GM12872 (cell line): ENCODE measurements around the gene DOCK9.

ENCODE experiments used
- TF ChIP-seq, protein P1 (sequence below): IDR thresholded peaks from 3 replicates; pipeline ENCODE4 v1.5.1; 2011; ENCODE audit warnings: low read depth, mild to moderate bottlenecking, low read length, moderate library complexity; ENCODE audit not compliant: insufficient read depth

The DOCK9 gene

DNA sequence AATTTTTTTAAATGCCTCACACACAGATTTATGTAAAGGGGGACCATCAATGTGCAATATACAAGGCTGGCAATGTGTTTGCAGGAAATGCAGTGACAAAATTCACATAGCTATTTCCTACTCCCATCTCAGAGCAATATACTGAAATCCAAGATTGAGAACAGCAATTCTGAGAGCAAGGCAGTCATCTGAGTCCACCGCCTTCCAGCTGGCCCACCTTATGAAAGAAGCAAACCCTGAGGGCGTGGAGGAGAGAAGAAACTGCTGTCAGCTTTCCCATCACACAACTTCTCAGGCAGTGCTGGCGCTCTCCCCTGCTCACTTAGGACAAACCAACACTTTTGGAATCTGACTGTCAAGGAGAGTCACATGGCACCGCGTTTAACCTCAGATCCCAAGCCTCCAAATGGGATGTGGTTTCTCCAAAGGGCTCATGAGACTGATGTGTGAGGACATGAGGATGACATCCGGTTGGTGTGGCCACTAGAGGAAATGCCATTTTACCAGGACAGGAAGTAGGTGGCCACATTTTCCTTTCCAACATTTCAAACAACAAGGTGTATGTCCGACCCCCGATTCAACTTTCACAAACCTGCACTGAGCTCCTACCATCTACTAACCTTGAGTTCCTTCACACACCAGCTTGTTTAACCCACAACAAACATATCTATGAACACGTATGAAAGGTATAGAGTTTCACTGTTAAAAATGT lies 3.7 kb upstream of the DOCK9 start:
- TF ChIP-seq, protein P1, sequence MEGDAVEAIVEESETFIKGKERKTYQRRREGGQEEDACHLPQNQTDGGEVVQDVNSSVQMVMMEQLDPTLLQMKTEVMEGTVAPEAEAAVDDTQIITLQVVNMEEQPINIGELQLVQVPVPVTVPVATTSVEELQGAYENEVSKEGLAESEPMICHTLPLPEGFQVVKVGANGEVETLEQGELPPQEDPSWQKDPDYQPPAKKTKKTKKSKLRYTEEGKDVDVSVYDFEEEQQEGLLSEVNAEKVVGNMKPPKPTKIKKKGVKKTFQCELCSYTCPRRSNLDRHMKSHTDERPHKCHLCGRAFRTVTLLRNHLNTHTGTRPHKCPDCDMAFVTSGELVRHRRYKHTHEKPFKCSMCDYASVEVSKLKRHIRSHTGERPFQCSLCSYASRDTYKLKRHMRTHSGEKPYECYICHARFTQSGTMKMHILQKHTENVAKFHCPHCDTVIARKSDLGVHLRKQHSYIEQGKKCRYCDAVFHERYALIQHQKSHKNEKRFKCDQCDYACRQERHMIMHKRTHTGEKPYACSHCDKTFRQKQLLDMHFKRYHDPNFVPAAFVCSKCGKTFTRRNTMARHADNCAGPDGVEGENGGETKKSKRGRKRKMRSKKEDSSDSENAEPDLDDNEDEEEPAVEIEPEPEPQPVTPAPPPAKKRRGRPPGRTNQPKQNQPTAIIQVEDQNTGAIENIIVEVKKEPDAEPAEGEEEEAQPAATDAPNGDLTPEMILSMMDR, result no peak

DNA sequence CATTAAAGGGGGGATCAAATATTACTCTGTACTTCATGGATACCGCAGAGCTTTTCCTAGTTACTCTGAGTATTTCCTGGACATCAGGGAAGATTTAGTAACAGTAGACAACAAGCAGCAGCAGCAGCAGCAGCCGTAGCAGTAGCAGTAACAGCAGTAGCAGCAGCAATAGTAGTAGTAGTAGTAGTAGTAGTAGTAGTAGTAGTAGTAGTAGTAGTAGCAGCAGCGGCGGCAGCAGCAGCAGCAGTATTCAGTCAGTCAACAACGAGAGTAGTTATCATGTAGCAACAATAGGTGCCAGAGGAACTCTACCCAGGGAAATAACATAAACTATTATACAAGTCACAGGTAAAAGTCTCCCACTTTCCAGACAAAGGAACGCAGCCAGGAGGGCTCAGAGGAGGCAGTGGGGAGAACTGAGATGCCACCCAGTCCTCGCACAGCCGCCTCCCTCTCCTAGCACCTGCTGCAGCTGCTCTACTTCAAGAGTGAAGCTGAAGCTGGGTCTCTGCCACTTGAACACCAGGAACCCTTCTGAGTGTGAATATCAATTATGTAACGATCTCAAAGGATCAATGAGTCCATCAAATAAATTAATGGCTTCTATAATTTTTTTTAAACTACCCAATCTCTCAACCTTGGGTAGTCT lies 1.3 kb upstream of the DOCK9 start:
- TF ChIP-seq, protein P1, result no peak

DNA sequence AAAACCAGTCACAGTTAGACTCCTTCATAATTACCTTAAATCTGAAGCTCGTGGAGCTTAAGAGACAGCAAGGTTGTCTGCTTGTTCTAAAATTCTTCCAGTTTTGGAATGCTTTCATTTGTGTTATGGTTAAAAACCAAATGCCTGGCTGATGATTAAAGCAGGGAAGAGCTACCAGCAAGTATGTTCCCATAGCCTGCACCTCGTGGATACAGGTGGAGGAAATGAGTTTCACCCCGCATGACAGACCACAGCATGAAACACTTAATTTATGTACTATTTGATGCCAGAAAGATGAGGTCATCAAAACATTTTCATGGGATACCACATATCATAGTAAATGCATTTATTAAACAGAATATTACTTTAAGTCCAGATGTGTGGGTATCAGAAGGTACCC lies 416 bp upstream of the DOCK9 start:
- TF ChIP-seq, protein P1, result no peak

DNA sequence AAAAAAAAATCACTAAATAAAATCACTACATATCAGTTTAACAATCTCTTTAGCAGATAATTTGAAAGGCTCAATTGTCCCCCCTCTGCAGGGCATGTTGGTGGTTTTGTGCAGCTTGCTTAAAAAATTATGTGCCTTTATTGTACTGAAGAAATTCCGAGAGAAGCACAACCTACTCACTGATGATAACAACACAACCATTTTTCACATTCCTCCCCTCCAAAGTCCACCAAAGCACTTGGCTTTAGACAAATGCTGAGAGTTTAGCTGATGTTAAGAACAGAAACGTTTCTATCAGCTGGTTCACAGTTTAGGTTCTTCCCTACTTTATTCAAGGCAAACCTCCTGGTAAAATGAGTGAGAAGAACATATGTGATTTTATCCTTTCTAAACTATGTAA lies 923 bp downstream of the DOCK9 start:
- TF ChIP-seq, protein P1, result no peak

DNA sequence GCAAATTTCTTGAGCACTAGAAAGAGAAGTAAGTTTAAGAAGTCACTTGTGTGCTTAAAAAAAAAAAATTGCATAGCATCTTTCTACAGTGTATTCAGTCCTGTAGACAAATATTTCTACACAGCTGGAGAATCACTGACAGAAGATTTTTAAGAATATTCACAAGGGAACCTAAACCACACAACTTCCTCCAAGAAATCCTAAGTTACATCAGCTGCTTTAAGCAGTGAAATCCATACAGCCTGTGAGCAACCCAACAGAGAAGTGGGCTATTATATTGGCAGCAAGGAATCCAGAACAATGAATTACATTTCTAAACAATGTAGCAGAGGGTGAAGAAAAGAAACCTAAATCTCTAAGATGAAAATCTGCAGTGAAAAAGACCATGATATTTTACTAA lies 1.5 kb downstream of the DOCK9 start:
- TF ChIP-seq, protein P1, result no peak

DNA sequence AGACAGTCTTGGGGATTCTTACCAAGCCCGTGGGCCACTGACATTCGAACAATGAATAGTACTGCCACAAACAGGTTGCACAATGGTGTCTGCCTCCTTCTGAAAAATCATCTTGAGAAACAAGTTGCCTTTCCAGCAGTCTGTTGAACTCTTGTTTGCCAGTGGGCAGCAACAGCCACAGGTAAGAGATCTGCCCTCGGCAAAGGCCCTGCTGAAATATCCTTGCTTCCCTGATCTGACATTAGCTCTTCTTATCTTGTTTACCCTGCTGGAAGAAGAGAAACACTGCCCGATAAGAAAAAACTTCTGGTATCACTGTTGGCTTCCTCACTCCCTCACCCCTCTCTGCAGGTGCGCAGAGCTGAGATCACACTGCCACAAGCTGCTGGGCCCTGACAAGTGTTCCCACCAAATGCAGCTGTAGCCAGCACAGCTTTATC lies 2.0 kb downstream of the DOCK9 start:
- TF ChIP-seq, protein P1, result no peak

DNA sequence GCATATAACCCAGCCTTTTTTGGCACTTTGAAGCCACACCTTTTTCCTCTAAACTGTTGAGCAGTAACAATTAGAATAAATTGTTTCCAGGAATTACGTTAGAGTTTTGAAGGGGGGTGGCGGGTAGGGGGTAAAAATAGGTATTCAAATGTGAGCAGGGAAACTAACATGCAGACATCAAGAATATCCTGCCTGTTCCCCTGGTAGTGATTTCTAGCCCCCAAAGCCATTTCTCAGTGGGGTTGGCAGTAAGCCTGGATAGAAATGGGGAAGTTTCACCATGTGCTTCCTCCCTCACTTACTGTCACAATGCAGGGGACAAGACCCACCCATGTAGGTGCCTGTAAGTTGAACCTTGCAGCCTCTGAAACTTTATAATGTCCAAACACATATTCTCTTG lies 3.8 kb downstream of the DOCK9 start:
- TF ChIP-seq, protein P1, result no peak
